WTC11 (cell line): ENCODE results near the gene EXOC6.

Experiments
- FOXK1 ChIP-seq: sonication (generic); formaldehyde crosslinking; IDR thresholded peaks from 2 replicates; pipeline ENCODE4 v1.8.0; 2022; ENCODE audit warnings: mild to moderate bottlenecking, moderate library complexity, missing genetic modification reagents
- NFE2L1 ChIP-seq: sonication (generic); formaldehyde crosslinking; IDR thresholded peaks from 2 replicates; pipeline ENCODE4 v1.8.1; 2023; ENCODE audit warnings: missing genetic modification reagents
- NR1H2 ChIP-seq: sonication (generic); formaldehyde crosslinking; IDR thresholded peaks from 2 replicates; pipeline ENCODE4 v1.9.0; 2021; ENCODE audit warnings: mild to moderate bottlenecking, moderate library complexity, missing genetic modification reagents
- RORB ChIP-seq: fragments of 250-450 bp; sonication (Bioruptor Pico); IDR thresholded peaks from 2 replicates; pipeline ENCODE4 v1.9.0; 2021; ENCODE audit warnings: mild to moderate bottlenecking
- SP1 ChIP-seq: sonication (generic); formaldehyde crosslinking; conservative IDR thresholded peaks from 2 replicates; pipeline ENCODE4 v1.8.1; 2022; ENCODE audit warnings: missing genetic modification reagents
- TEAD1 ChIP-seq: sonication (generic); formaldehyde crosslinking; IDR thresholded peaks from 2 replicates; pipeline ENCODE4 v1.8.0; 2022; ENCODE audit warnings: mild to moderate bottlenecking, missing genetic modification reagents
- ZNF219 ChIP-seq: sonication (generic); formaldehyde crosslinking; IDR thresholded peaks from 2 replicates; pipeline ENCODE4 v1.8.0; 2023; ENCODE audit warnings: missing genetic modification reagents, mild to moderate bottlenecking, borderline replicate concordance
- ZNF317 ChIP-seq: sonication (generic); formaldehyde crosslinking; IDR thresholded peaks from 2 replicates; pipeline ENCODE4 v1.8.1; 2023; ENCODE audit warnings: low read depth, mild to moderate bottlenecking, moderate library complexity, missing genetic modification reagents, borderline replicate concordance
- TF ChIP-seq, protein P1 (sequence below): fragments of 200-600 bp; IDR thresholded peaks from 2 replicates; pipeline ENCODE4 v1.8.0; 2022; ENCODE audit warnings: antibody characterized with exemption
- TF ChIP-seq, protein P2 (sequence below): sonication (generic); formaldehyde crosslinking; IDR thresholded peaks from 2 replicates; pipeline ENCODE4 v1.8.1; 2023; ENCODE audit warnings: mild to moderate bottlenecking, missing genetic modification reagents, moderate library complexity
- TF ChIP-seq, protein P3 (sequence below): sonication (generic); formaldehyde crosslinking; IDR thresholded peaks from 2 replicates; pipeline ENCODE4 v1.8.0; 2022; ENCODE audit warnings: mild to moderate bottlenecking, missing genetic modification reagents
- TF ChIP-seq, protein P4 (sequence below): sonication (generic); formaldehyde crosslinking; IDR thresholded peaks from 2 replicates; pipeline ENCODE4 v1.8.0; 2022; ENCODE audit warnings: mild to moderate bottlenecking, missing genetic modification reagents
- TF ChIP-seq, protein P5 (sequence below): fragments of 250-450 bp; sonication (Bioruptor Pico); IDR thresholded peaks from 2 replicates; pipeline ENCODE4 v2.1.2; 2022; ENCODE audit warnings: mild to moderate bottlenecking, moderate library complexity
- TF ChIP-seq, protein P6 (sequence below): sonication (generic); formaldehyde crosslinking; conservative IDR thresholded peaks from 2 replicates; pipeline ENCODE4 v1.8.1; 2022; ENCODE audit warnings: mild to moderate bottlenecking, missing genetic modification reagents

DNA sequence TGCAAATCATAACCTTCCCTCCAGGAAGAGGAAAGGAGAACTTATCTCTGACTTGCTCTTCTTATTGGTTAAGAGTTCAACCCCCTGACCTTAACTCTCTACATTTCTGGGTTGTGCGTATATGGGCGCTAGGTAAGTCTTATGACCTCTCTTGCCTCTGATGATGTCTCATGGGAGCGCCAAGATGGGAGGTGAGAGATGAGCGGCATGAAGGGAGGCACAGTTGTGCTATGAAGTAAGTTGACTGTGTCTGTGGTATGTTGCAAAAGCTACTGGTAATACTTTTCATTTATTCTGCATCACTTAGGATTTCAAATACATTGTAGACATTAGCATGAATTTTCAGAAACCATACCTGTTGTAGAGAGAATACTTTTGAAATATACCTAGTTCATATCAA is 59.0 kb downstream of the EXOC6 start:
- TF ChIP-seq, protein P1, sequence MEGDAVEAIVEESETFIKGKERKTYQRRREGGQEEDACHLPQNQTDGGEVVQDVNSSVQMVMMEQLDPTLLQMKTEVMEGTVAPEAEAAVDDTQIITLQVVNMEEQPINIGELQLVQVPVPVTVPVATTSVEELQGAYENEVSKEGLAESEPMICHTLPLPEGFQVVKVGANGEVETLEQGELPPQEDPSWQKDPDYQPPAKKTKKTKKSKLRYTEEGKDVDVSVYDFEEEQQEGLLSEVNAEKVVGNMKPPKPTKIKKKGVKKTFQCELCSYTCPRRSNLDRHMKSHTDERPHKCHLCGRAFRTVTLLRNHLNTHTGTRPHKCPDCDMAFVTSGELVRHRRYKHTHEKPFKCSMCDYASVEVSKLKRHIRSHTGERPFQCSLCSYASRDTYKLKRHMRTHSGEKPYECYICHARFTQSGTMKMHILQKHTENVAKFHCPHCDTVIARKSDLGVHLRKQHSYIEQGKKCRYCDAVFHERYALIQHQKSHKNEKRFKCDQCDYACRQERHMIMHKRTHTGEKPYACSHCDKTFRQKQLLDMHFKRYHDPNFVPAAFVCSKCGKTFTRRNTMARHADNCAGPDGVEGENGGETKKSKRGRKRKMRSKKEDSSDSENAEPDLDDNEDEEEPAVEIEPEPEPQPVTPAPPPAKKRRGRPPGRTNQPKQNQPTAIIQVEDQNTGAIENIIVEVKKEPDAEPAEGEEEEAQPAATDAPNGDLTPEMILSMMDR, result no peak
- TF ChIP-seq, protein P2, sequence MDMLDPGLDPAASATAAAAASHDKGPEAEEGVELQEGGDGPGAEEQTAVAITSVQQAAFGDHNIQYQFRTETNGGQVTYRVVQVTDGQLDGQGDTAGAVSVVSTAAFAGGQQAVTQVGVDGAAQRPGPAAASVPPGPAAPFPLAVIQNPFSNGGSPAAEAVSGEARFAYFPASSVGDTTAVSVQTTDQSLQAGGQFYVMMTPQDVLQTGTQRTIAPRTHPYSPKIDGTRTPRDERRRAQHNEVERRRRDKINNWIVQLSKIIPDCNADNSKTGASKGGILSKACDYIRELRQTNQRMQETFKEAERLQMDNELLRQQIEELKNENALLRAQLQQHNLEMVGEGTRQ (CRISPR knock-in tag), result no peak
- no peak for TF ChIP-seq TEAD1
- TF ChIP-seq RORB (CRISPR knock-in tag), result no peak
- TF ChIP-seq ZNF219, result no peak
- TF ChIP-seq NR1H2 (CRISPR knock-in tag), result no peak
- TF ChIP-seq ZNF317 (CRISPR knock-in tag), result no peak
- no peak for TF ChIP-seq FOXK1
- TF ChIP-seq, protein P3, sequence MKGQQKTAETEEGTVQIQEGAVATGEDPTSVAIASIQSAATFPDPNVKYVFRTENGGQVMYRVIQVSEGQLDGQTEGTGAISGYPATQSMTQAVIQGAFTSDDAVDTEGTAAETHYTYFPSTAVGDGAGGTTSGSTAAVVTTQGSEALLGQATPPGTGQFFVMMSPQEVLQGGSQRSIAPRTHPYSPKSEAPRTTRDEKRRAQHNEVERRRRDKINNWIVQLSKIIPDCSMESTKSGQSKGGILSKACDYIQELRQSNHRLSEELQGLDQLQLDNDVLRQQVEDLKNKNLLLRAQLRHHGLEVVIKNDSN (CRISPR knock-in tag), result no peak
- TF ChIP-seq, protein P4, sequence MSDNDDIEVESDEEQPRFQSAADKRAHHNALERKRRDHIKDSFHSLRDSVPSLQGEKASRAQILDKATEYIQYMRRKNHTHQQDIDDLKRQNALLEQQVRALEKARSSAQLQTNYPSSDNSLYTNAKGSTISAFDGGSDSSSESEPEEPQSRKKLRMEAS (CRISPR knock-in tag), result no peak
- no peak for TF ChIP-seq SP1 (CRISPR knock-in tag)
- TF ChIP-seq NFE2L1 (CRISPR knock-in tag), result no peak
- TF ChIP-seq, protein P5, sequence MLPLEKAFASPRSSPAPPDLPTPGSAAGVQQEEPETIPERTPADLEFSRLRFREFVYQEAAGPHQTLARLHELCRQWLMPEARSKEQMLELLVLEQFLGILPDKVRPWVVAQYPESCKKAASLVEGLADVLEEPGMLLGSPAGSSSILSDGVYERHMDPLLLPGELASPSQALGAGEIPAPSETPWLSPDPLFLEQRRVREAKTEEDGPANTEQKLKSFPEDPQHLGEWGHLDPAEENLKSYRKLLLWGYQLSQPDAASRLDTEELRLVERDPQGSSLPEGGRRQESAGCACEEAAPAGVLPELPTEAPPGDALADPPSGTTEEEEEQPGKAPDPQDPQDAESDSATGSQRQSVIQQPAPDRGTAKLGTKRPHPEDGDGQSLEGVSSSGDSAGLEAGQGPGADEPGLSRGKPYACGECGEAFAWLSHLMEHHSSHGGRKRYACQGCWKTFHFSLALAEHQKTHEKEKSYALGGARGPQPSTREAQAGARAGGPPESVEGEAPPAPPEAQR (CRISPR knock-in tag), result no peak
- TF ChIP-seq, protein P6, sequence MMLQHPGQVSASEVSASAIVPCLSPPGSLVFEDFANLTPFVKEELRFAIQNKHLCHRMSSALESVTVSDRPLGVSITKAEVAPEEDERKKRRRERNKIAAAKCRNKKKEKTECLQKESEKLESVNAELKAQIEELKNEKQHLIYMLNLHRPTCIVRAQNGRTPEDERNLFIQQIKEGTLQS, result no peak
